H1 (cell line): ENCODE measurements around the gene TMCO2. TPM values are rescaled to one million over a fixed set of nuclear protein-coding genes. Genes with fewer than 3 reads are reported as not detected.

ENCODE experiments used
- CTCF ChIA-PET: fragments of 300-600 bp; sonication (Branson Sonifier 250); formaldehyde crosslinking; loops from one replicate; lab custom pipeline; 2021; ENCODE audit not compliant: partially characterized antibody; lab: Charles Lee
- POLR2A ChIA-PET: fragments of 300-600 bp; sonication (Branson Sonifier 250); formaldehyde crosslinking; loops from one replicate; lab custom pipeline; 2021; ENCODE audit warnings: inconsistent platforms; ENCODE audit not compliant: partially characterized antibody; lab: Charles Lee
- DNase-seq, 2 experiments: peaks; one replicate each; pipeline versions ENCODE4 v3.0.0 to v3.0.0-alpha.2; 2010 to 2022; ENCODE audit warnings: low spot score in 2 of 2, low read depth in 1 of 2, mixed read lengths in 1 of 2
- FAIRE-seq: peaks from 2 replicates; lab custom pipeline; 2011; peaks lifted over from hg19 to GRCh38; lab: Jason Lieb, UNC
- H2AFZ ChIP-seq: 2 replicates; pipeline ENCODE4 v1.8.1; 2012; ENCODE audit warnings: low read length, inconsistent platforms
- H2AK5ac ChIP-seq: 2 replicates; pipeline ENCODE4 v1.6.1; 2013; ENCODE audit warnings: low read depth, low read length
- H2BK120ac ChIP-seq: replicated peaks from 2 replicates; pipeline ENCODE3; 2013; ENCODE audit warnings: low read depth, low read length, inconsistent platforms
- H2BK12ac ChIP-seq: 2 replicates; pipeline ENCODE4 v1.6.1; 2013; ENCODE audit warnings: low read depth, low read length
- H2BK15ac ChIP-seq: 2 replicates; pipeline ENCODE4 v1.6.1; 2013; ENCODE audit warnings: low read length
- H2BK20ac ChIP-seq: 2 replicates; pipeline ENCODE4 v1.6.1; 2013; ENCODE audit warnings: low read length
- H2BK5ac ChIP-seq: 2 replicates; pipeline ENCODE4 v1.6.1; 2013; ENCODE audit warnings: low read depth, low read length
- H3K14ac ChIP-seq: 2 replicates; pipeline ENCODE4 v1.6.1; 2013; ENCODE audit warnings: inconsistent platforms; ENCODE audit not compliant: insufficient read length
- H3K18ac ChIP-seq: 2 replicates; pipeline ENCODE4 v1.6.1; 2013; ENCODE audit warnings: low read length; ENCODE audit errors: extremely low read depth
- H3K23ac ChIP-seq: 2 replicates; pipeline ENCODE4 v1.6.1; 2013; ENCODE audit warnings: inconsistent platforms; ENCODE audit not compliant: insufficient read length
- H3K23me2 ChIP-seq: 2 replicates; pipeline ENCODE4 v1.6.1; 2013; ENCODE audit warnings: low read depth, low read length
- H3K27ac ChIP-seq: 2 replicates; pipeline ENCODE4 v1.6.1; 2011; ENCODE audit warnings: low read depth, low read length, inconsistent platforms
- H3K27me3 ChIP-seq, 4 experiments: replicated peaks in 1 of 4; 1 replicate in 1 of 4; 2 replicates in 3 of 4; pipeline versions ENCODE4 v1.6.1 to v1.8.1; 2011 to 2013; ENCODE audit warnings: low read length in 3 of 4, mild to moderate bottlenecking in 3 of 4, inconsistent platforms in 2 of 4, mixed read lengths in 2 of 4, moderate library complexity in 1 of 4; ENCODE audit not compliant: control insufficient read depth in 3 of 4, insufficient read depth in 3 of 4; ENCODE audit errors: extremely low read depth in 1 of 4
- H3K36me3 ChIP-seq, 4 experiments: 2 replicates each; pipeline versions ENCODE4 v1.6.1 to v1.8.1; 2011 to 2013; ENCODE audit warnings: mild to moderate bottlenecking in 4 of 4, low read length in 3 of 4, moderate library complexity in 2 of 4, control low read depth in 1 of 4, inconsistent platforms in 1 of 4; ENCODE audit not compliant: insufficient read depth in 4 of 4, control insufficient read depth in 2 of 4
- H3K4ac ChIP-seq: replicated peaks from 2 replicates; pipeline ENCODE3; 2013; ENCODE audit warnings: low read length, low read depth, mixed read lengths, inconsistent platforms; ENCODE audit not compliant: insufficient read length
- H3K4me1 ChIP-seq, 4 experiments: replicated peaks in 1 of 4; 1 replicate in 1 of 4; 2 replicates in 3 of 4; pipeline versions ENCODE4 v1.6.1 to v1.8.1; 2011 to 2013; ENCODE audit warnings: low read length in 3 of 4, inconsistent platforms in 2 of 4, mixed read lengths in 1 of 4; ENCODE audit not compliant: insufficient read depth in 4 of 4, control insufficient read depth in 3 of 4
- H3K4me2 ChIP-seq, 2 experiments: 2 replicates each; pipeline versions ENCODE4 v1.6.1 to v1.8.1; 2011 to 2013; ENCODE audit warnings: low read depth in 2 of 2, low read length in 2 of 2, control low read depth in 1 of 2, inconsistent platforms in 1 of 2, mild to moderate bottlenecking in 1 of 2; ENCODE audit not compliant: insufficient read depth in 1 of 2
- H3K4me3 ChIP-seq, 4 experiments: fragments of 200-600, 300-600 bp in 1 of 4; sonication (generic), shearing (Covaris generic), sonication (Bioruptor Twin) in 1 of 4; 2 replicates each; pipeline versions ENCODE4 v1.5.1 to v1.8.1; 2011 to 2016; ENCODE audit warnings: low read length in 4 of 4, low read depth in 3 of 4, control low read depth in 2 of 4, inconsistent platforms in 2 of 4, mild to moderate bottlenecking in 2 of 4, mixed read lengths in 1 of 4, moderate library complexity in 1 of 4; ENCODE audit not compliant: insufficient read depth in 2 of 4; ENCODE audit errors: extremely low read depth in 1 of 4
- H3K56ac ChIP-seq: replicated peaks from 2 replicates; pipeline ENCODE3; 2013; ENCODE audit warnings: low read depth, mild to moderate bottlenecking, mixed read lengths, low read length, inconsistent platforms; ENCODE audit not compliant: insufficient read length
- H3K79me1 ChIP-seq: 2 replicates; pipeline ENCODE4 v1.6.1; 2013; ENCODE audit warnings: low read depth, low read length, control low read depth
- H3K79me2 ChIP-seq, 2 experiments: 2 replicates each; pipeline versions ENCODE4 v1.6.1 to v1.8.1; 2012 to 2013; ENCODE audit warnings: low read length in 2 of 2, mild to moderate bottlenecking in 2 of 2, inconsistent platforms in 1 of 2; ENCODE audit not compliant: insufficient read depth in 2 of 2, control insufficient read depth in 1 of 2
- H3K9ac ChIP-seq, 4 experiments: replicated peaks in 1 of 4; 1 replicate in 1 of 4; 2 replicates in 3 of 4; pipeline versions ENCODE4 v1.6.1 to v1.8.1; 2011 to 2013; ENCODE audit warnings: low read depth in 3 of 4, low read length in 3 of 4, control low read depth in 2 of 4, mild to moderate bottlenecking in 2 of 4, moderate library complexity in 2 of 4, inconsistent platforms in 1 of 4; ENCODE audit errors: extremely low read depth in 1 of 4
- H3K9me3 ChIP-seq, 2 experiments: 2 replicates each; pipeline versions ENCODE4 v1.6.1 to v1.8.1; 2012 to 2013; ENCODE audit warnings: mild to moderate bottlenecking in 2 of 2, moderate library complexity in 2 of 2, control low read depth in 1 of 2, inconsistent platforms in 1 of 2, low read depth in 1 of 2, low read length in 1 of 2, mixed read lengths in 1 of 2; ENCODE audit not compliant: insufficient read depth in 2 of 2
- H4K20me1 ChIP-seq, 2 experiments: replicated peaks in 1 of 2; 2 replicates each; pipeline versions ENCODE3 to v1.8.1; 2011 to 2013; ENCODE audit warnings: inconsistent platforms in 2 of 2, low read length in 2 of 2, mild to moderate bottlenecking in 1 of 2; ENCODE audit not compliant: insufficient read depth in 2 of 2, control insufficient read depth in 1 of 2
- H4K5ac ChIP-seq: 2 replicates; pipeline ENCODE4 v1.6.1; 2013; ENCODE audit warnings: low read length, low read depth, mixed read lengths, inconsistent platforms; ENCODE audit not compliant: insufficient read length
- H4K8ac ChIP-seq: 2 replicates; pipeline ENCODE4 v1.8.0; 2013; ENCODE audit warnings: mild to moderate bottlenecking, moderate library complexity, low read length, inconsistent platforms; ENCODE audit not compliant: insufficient read depth; ENCODE audit errors: extremely low read depth
- H4K91ac ChIP-seq: replicated peaks from 2 replicates; pipeline ENCODE3; 2013; ENCODE audit warnings: low read length, mixed read lengths, inconsistent platforms; ENCODE audit not compliant: insufficient read length
- CEBPB ChIP-seq: IDR thresholded peaks from 2 replicates; pipeline ENCODE4 v1.6.1; 2012; ENCODE audit warnings: low read depth, low read length
- CREB1 ChIP-seq: IDR thresholded peaks from 2 replicates; pipeline ENCODE4 v1.6.1; 2012; ENCODE audit warnings: inconsistent platforms
- CTBP2 ChIP-seq: IDR thresholded peaks from 2 replicates; pipeline ENCODE4 v1.7.0; 2011; ENCODE audit warnings: borderline replicate concordance, mild to moderate bottlenecking, moderate library complexity, mixed read lengths, low read length; ENCODE audit not compliant: insufficient read depth, insufficient read length
- E2F6 ChIP-seq: IDR thresholded peaks from 2 replicates; pipeline ENCODE4 v1.6.1; 2012; ENCODE audit warnings: inconsistent platforms
- GTF2F1 ChIP-seq: IDR thresholded peaks from 2 replicates; pipeline ENCODE4 v1.6.1; 2012; ENCODE audit warnings: low read depth, low read length, improper control_type of control experiment, borderline replicate concordance
- JUND ChIP-seq: IDR thresholded peaks from 2 replicates; pipeline ENCODE4 v1.6.1; 2011; ENCODE audit warnings: mild to moderate bottlenecking, improper control_type of control experiment, low read length
- RFX5 ChIP-seq: IDR thresholded peaks from 2 replicates; pipeline ENCODE4 v1.6.1; 2011; ENCODE audit warnings: low read depth, low read length, improper control_type of control experiment, borderline replicate concordance
- RXRA ChIP-seq: IDR thresholded peaks from 2 replicates; pipeline ENCODE4 v1.6.1; 2011; ENCODE audit warnings: low read depth, mild to moderate bottlenecking, low read length, moderate library complexity; ENCODE audit not compliant: insufficient read depth
- SP2 ChIP-seq: IDR thresholded peaks from 2 replicates; pipeline ENCODE4 v1.6.1; 2012; ENCODE audit warnings: mild to moderate bottlenecking, low read length, inconsistent platforms
- TAF1 ChIP-seq: IDR thresholded peaks from 2 replicates; pipeline ENCODE4 v1.6.1; 2011; ENCODE audit warnings: mild to moderate bottlenecking, low read depth, low read length
- TCF12 ChIP-seq: IDR thresholded peaks from 2 replicates; pipeline ENCODE4 v1.6.1; 2011; ENCODE audit warnings: low read depth, mild to moderate bottlenecking, low read length
- WGBS, 2 experiments: shearing (Covaris generic) in 1 of 2; methylation state at CpG; one replicate each; pipeline versions ENCODE4 v1.1.6 to v1.1.7; 2013 to 2015; ENCODE audit warnings: low lambda C conversion rate in 2 of 2, mixed read lengths in 2 of 2, inconsistent platforms in 1 of 2, low coverage in 1 of 2, missing lambda C conversion rate in 1 of 2; ENCODE audit not compliant: insufficient replicate concordance in 2 of 2, insufficient coverage in 1 of 2, insufficient read length in 1 of 2; ENCODE audit errors: extremely low coverage in 1 of 2, missing lambda C conversion rate in 1 of 2; 5-methylcytosine and 5-hydroxymethylcytosine counted together
- polyA plus RNA-seq, 7 experiments: library from polyadenylated mRNA; depleted of rRNA in 3 of 7; stranded (reverse) in 5 of 7; unstranded in 2 of 7; fragments of >200 nt in 5 of 7; fragments of 200-250 nt in 2 of 7; gene quantifications; 1 replicate in 5 of 7; 2 replicates in 1 of 7; 4 replicates in 1 of 7; pipeline versions ENCODE4 v1.2.1 to v1.2.3, GENCODE V29; 2011 to 2013; ENCODE audit warnings: missing spikeins in 2 of 7, mixed read lengths in 2 of 7
- total RNA-seq: library from RNA; stranded (reverse); fragmentation: NEBNext Ultra II Directional; extraction: Animal tissue kit (Norgen Biotek cat#: 25700); gene quantifications from 2 replicates; pipeline ENCODE4 v1.2.1, GENCODE V29; 2021
- TF ChIP-seq, protein P1 (sequence below): IDR thresholded peaks from 2 replicates; pipeline ENCODE4 v1.6.1; 2012; ENCODE audit warnings: inconsistent platforms

Gene TMCO2
- total and polyA plus RNA-seq, 2 of the 8 experiments (the other 6 are each of a cell fraction or from before 2014, with no cell fraction given), result not detected

DNA sequence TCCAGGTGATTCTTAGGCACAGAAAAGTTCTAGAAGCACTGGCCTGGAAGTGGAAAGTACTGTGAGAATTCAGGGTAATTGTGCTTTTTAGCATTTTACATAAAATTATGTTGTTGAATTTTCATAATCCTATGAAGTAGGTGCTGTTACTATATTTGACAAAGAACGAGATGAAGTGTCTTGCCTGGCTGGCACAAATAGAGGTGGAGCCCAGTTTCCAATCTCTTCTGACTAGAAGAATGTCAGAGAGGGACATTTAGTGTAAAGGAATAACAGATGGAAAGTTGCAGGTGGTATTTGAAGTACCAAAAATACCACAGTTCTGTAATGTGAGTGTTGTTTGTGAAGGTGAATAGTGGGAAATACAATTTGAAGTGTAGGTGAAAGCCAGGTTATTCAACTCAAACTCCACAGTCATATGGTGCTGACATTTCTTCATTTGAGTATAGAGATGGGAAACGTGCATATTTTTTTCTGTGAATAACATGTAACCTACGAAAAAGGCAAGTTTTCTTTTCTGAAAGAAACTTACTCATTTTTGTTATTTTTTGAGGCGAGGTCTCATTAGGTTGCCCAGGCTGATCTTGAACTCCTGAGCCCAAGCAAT lies 3.5 kb upstream of the TMCO2 start:
- Histone ChIP-seq H3K27ac (no peak overlapping the region), H3K79me2 (no peaks in the 10 kb centered on the region), H4K5ac (no peak overlapping the region), H2BK120ac (no peak overlapping the region), H3K36me3 (peaks cover 0 to 3% (median 0%) of the 10 kb centered on the region in 4 experiments; a peak in 2 of 8 replicates), H3K4me1 (no peaks in the 10 kb centered on the region), H2BK15ac (no peak overlapping the region), H3K4me2 (no peak overlapping the region), H4K8ac (no peak overlapping the region), H3K9ac (no peak overlapping the region), H2AK5ac (no peak overlapping the region), H3K18ac (no peak overlapping the region), H3K9me3 (no peaks in the 10 kb centered on the region), H2BK12ac (no peak overlapping the region), H3K23ac (no peak overlapping the region), H4K91ac (no peak overlapping the region), H3K27me3 (peaks cover 0 to 1% (median 0%) of the 10 kb centered on the region in 4 experiments; a peak in 1 of 7 replicates), H3K14ac (no peak overlapping the region), H3K4ac (no peak overlapping the region), H3K79me1 (no peaks in the 10 kb centered on the region), H2BK5ac (no peak overlapping the region), H3K4me3 (no peak overlapping the region), H2BK20ac (no peak overlapping the region), H3K23me2 (no peaks in the 10 kb centered on the region), H3K56ac (no peak overlapping the region), H4K20me1 (no peaks in the 10 kb centered on the region), H2AFZ (no peak overlapping the region)
- FAIRE-seq (no peak), DNase-seq (no peak)
- ChIA-PET POLR2A (interaction anchor here (0.6 to 0.9 kb wide), 2 partner anchors 15 to 207 kb away, joined by 3 read pairs; no protein-coding TSS in a partner anchor), CTCF (no interaction called here)
- TF ChIP-seq CREB1, result no peak
- TF ChIP-seq, protein P1, sequence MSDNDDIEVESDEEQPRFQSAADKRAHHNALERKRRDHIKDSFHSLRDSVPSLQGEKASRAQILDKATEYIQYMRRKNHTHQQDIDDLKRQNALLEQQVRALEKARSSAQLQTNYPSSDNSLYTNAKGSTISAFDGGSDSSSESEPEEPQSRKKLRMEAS, result no peak
- no peak for TF ChIP-seq TAF1
- TF ChIP-seq CEBPB, result no peak
- TF ChIP-seq RFX5, result no peak
- TF ChIP-seq TCF12, result no peak
- TF ChIP-seq GTF2F1, result no peak
- TF ChIP-seq SP2, result no peak
- no peak for TF ChIP-seq RXRA
- TF ChIP-seq E2F6, result no peak
- TF ChIP-seq JUND, result no peak
- TF ChIP-seq CTBP2, result no peak
- WGBS, 2 experiments, result 85% methylated on average over 4 of the region's 4 CpGs; no CpG with 5 or more reads in 1 of the 2 experiments
